ENCODE results near the gene CPA5. TPM values are rescaled to one million over a fixed set of nuclear protein-coding genes. Genes with fewer than 3 reads are reported as not detected.

Gene CPA5
- total RNA-seq, 1 experiment from 2014 or later: not detected

DNA sequence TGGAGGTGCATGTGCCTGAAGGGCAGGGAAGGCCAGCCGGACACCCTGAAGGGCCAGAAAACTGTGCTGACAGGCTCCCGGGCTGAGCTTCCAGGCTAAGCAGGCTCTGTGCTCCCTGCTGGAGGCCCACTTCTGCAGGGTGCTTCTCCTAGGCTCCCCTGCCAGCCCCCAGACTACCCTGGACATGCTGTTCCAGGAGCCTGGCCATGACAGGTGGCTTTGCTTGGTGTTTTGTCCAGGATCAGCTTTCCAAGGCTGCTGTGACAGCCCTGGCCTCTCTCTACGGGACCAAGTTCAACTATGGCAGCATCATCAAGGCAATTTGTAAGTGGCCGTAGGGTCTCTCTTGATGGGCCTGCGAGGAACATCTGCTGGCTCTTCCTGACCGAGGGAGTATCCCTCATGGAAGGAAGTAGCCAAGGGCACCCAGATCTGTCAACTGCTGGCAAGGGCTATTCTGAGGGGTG is 41.0 kb downstream of the CPA5 start (continued):
- TF ChIP-seq ARID4B (CRISPR knock-in tag; IDR thresholded peaks at IDR 0.05; ENCODE audit: borderline replicate concordance) (no peak), ZNF425 (CRISPR knock-in tag; conservative IDR thresholded peaks at IDR 0.05) (no peak)

DNA sequence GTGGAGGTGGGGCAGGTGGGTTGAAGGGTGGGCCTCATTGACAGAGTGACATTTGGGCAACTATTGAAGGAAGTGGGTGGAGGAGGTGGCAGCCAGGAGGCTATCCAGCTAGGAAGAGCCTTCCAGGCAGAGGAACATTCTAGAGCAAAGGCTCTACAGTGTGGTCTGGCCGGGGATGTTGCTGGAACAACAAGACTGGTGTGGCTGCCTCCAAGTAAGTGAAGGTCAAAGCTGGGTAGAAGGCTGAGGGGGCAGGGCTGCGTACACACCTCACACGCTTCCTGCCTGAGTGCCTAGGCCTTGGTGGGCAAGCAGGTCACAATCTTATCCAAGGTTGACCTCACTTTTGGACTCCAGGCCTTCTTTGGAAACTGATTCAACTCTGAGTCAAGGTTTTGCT is 42.3 kb downstream of the CPA5 start:
- H3K36me3 Mint-ChIP-seq: peaks cover 5% of the 10 kb centered on the region
- no peaks in the 10 kb centered on the region for H3K4me1 Mint-ChIP-seq
- no peak for DNase-seq (ENCODE audit: low spot score)
- H3K9me3 Mint-ChIP-seq: peaks cover 12% of the 10 kb centered on the region
- ChIA-PET POLR2A (no interaction called here), CTCF (no interaction called here)
- H3K27ac Mint-ChIP-seq: no peak overlapping the region
- ATAC-seq: no peak
- no peak overlapping the region for H3K4me3 Mint-ChIP-seq
- no peak for TF ChIP-seq ARID4B (CRISPR knock-in tag; IDR thresholded peaks at IDR 0.05; ENCODE audit: borderline replicate concordance)
- H3K27me3 Mint-ChIP-seq (ENCODE audit: low read depth): no peaks in the 10 kb centered on the region

- no peaks in the 10 kb centered on the region for H3K4me1 Mint-ChIP-seq
- H3K27me3 Mint-ChIP-seq (ENCODE audit: low read depth): no peaks in the 10 kb centered on the region
- ATAC-seq (no peak), DNase-seq (ENCODE audit: low spot score) (no peak)
- H3K9me3 Mint-ChIP-seq: peaks cover 12% of the 10 kb centered on the region
- peaks cover 5% of the 10 kb centered on the region for H3K36me3 Mint-ChIP-seq
- POLR2A ChIA-PET: no interaction called here
- CTCF ChIA-PET: interaction anchor here (0.5 kb wide), 1 partner anchor 394 kb away, joined by 3 read pairs; no protein-coding TSS in a partner anchor
- no peak overlapping the region for H3K4me3 Mint-ChIP-seq
- H3K27ac Mint-ChIP-seq: no peak overlapping the region
- TF ChIP-seq MYBL2 (CRISPR knock-in tag; IDR thresholded peaks at IDR 0.05) (no peak), SMAD4 (CRISPR knock-in tag; IDR thresholded peaks at IDR 0.05) (no peak), EMX1 (CRISPR knock-in tag; IDR thresholded peaks at IDR 0.05) (no peak), ARID4B (CRISPR knock-in tag; IDR thresholded peaks at IDR 0.05; ENCODE audit: borderline replicate concordance) (no peak), PREB (CRISPR knock-in tag; IDR thresholded peaks at IDR 0.05; ENCODE audit: borderline replicate concordance) (no peak), NFE2L1 (CRISPR knock-in tag; IDR thresholded peaks at IDR 0.05) (no peak)
- TF ChIP-seq, protein P1, sequence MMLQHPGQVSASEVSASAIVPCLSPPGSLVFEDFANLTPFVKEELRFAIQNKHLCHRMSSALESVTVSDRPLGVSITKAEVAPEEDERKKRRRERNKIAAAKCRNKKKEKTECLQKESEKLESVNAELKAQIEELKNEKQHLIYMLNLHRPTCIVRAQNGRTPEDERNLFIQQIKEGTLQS (CRISPR knock-in tag; conservative IDR thresholded peaks at IDR 0.05): no peak
Measured at GRCh38 chr7:130387306-130387627, 42.7 kb downstream of the CPA5 start.
